ENCODE measurements around the gene SPPL3.
A peak's percentile ranks its signal among the peaks of the same experiment; 100 is the strongest.

SPPL3 gene

DNA sequence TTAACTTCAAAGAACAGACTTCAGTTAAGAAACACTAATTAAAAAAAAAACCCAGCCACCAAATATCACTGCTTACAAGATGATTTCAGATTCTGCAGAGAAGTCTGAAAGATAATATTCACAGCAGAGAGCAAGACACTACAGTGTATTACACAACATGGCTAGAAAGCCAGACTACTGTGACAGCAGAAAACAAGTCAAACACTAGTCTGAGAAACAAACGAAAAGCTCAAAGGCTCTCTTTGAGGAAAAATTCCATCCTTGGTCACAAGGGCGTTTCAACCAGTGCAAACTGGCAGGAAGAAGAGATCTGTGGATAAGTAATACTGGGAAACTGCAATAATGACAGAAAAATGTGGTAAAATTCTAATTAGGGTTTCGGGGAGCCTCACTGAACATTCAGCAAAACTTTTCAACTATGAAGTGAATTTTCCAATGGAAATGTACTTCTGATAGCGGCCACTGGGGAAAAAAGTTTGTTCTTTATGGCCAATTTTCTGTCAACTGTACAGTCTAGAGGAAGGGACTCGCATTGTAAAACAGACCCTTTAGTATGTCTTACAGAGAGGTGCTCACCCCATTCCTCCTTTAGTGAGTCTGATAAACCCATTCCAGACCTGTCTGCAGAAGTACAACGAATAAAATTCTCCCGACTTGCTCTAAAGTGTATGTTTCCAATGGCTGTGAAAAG, 128.2 kb downstream of the SPPL3 start:
- DNase-seq, result peak in 2 of 14 donors; percentile 5 to 12

DNA sequence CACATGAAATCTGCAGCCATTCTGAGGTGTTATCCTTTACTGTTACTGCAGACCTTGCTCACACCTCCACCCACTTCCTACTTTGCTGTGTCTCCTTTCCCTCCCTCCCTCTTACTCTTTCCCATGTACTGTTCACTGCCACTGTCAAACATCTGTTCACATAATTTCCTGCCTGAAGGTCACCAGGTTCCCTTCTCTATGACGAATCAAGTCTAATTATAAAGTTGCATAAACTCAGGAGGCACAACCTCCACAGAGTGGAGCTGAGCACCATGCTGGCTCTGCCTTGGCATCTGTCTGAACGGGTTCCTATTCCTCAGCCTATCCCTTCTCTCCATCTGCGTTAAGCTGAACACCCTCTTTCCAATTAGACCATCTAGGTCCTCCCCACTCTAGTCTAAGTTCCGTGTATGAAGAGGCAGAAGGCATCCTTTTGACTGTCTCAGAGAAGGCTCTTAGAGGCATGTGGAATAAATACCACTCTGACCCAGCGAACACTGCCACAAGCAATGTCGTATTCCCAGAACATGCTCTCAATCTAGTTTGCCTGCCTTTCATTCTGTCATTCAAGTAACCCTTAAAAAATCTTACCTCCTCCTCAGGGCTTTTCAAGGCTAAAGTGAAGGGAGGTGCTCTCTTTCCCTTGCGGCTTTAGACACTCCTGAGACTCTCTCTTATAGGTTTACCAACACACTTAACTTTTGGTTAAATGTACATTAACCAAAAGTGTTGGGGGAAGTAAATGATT, 129.8 kb downstream of the SPPL3 start:
- DNase-seq, result no peak

DNA sequence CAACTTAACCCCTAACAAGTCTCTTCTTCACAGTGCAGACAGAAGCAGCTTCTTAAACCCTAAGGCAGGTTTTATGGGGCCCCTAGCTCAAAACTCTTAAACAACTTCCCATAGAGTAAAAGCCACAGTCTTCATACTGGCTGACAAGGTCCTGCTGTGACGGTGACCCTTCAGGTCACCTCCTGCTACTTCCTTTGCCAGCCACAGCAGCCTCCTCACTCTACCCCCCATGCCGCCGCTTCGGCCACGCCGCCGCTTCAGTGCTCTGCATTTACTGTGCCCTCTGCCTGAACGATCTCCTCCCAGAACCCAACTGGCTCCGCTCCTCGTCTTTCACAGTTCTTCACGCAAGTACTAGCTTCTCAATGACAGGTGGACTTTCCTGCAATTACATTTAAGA, 133.1 kb downstream of the SPPL3 start:
- DNase-seq, result no peak

DNA sequence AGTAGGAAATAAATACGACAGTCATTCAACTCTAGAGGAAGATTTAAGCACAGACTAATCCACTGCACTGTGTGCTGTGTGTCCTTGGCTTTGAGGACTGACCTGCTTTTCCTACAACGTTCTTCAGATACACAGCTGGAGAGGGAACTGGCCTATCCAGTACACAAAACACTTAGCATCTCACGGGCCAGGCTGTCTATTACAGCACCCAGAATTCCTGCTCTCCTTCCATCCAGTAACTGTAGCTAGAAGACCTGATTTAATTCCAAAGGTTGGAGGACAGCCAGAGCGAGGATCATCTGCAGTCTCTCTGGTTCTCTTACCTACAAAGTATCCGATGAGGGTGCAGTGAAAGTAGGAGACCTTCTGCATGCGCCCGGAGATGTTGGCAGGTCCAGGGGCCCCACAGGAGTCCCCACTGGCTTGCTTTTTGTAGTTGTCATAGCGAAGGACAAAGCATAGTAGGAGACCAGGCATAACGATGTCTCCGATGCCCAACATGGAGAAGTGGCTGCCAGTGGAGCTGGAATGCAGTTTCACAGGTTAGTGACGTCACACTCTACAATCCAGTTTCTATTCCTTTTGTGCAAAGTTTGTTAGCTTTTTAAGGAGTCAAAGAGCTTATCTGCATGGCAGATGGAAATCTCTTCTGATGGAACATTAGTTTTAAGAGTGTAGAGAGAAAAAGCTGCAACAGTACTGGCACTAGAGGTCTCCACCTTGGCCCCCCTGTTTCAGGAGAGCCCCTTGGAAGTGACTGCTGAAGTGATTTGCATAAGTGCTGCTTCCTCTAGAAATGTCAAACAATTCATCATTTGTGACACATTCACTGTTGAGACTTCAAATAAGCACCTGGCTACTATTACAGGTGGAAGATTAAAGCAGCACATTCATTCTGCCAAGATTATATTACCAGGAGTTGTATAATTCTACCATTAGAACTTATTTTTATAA, 136.8 kb downstream of the SPPL3 start:
- DNase-seq, result no peak

DNA sequence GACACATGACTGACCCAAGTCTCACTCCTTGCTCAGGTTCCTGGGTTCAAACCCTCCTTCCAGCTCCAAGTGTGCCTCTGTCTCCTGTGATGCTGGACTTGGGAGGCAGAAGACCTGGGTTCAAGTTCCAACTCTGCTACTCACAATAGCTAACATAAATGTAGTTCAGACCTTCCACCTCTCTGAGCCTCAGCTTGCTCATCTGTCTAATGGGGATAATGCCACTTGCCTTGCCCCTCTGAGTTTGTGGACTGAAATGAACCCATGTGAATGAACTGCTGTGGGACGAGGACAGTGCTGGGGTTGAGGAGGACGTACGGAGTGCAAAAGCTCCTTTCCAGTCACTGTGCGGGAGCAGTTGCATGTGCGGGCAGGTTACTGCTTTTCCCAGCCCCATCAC, 137.6 kb downstream of the SPPL3 start:
- DNase-seq, result no peak

DNA sequence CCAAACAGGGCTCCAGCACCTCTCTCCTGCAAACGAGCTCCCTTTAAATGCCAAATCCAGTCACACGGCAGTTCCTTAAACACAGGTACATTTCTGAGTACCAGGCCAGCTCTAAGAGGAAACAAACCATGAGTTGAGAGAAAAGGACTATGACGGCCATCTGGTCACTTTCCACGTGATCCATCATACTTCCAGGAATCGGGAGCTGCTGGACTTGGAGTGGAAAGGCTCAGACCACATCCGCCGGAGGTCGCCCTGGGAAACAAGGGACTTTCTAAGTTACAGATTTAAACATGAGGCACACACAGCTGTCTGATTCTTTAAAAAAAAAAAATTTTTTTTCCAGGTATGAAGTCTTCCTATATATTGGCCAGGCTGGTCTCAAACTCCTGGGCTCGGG, 139.3 kb downstream of the SPPL3 start:
- peak in 1 of 14 donors; percentile 29 for DNase-seq

DNA sequence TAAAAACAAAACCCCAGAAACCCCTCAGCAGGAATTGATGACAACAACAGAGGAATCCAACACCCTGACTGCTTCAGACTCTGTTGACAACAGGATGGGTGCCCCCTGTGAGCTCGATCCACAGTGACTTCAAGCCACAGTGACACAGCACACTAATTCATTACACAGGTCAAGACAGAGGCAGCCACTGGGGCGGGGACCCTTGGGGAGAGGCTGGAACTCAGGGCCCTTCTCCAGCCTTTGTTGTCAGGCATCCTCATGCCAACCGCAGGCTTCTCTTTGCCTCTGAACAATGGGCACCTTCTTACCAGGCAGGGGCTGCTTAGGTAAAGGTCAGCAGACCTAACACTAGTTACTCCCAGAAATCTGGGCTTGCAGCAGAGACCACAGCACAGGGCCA, 140.9 kb downstream of the SPPL3 start:
- no peak for DNase-seq

DNA sequence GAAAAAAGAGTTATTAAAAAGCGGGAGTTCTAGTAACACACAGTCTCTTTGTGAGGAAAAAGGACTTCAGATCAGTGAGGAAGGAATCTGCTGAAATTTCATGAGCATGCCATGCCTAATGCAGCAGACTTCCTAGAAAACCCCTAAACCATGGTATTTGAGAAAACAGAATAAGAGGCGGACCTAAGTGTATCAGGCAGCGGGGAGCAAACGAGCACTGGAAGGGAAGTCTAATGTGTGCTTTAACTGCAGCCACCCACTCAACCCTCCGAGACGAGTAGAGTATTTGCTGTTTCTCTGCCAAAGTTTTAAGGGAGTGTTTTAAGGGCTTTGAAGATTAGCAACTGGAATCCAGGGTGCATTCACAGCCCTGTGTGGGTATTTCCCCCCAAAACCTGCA, 142.1 kb downstream of the SPPL3 start:
- no peak for DNase-seq

DNA sequence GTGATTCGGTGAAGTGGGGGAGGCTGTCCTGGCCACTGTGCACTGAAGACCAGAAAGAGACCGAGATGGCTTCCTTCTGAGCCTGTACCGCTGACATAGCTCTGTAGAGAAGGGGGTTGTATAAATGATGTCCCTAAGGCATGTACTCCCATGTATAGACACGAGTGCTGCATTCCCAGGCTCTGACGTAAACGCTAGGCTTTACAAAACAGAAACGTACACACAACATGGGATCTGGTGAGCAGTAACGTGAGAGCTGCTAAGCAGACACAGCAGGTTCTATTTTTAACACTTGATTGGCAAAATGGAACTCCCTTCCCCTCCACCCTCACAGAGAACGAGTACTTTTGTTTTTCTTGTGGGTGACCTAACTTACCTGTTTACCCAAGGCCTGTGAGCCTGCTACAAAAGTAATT, 142.6 kb downstream of the SPPL3 start:
- no peak for DNase-seq

DNA sequence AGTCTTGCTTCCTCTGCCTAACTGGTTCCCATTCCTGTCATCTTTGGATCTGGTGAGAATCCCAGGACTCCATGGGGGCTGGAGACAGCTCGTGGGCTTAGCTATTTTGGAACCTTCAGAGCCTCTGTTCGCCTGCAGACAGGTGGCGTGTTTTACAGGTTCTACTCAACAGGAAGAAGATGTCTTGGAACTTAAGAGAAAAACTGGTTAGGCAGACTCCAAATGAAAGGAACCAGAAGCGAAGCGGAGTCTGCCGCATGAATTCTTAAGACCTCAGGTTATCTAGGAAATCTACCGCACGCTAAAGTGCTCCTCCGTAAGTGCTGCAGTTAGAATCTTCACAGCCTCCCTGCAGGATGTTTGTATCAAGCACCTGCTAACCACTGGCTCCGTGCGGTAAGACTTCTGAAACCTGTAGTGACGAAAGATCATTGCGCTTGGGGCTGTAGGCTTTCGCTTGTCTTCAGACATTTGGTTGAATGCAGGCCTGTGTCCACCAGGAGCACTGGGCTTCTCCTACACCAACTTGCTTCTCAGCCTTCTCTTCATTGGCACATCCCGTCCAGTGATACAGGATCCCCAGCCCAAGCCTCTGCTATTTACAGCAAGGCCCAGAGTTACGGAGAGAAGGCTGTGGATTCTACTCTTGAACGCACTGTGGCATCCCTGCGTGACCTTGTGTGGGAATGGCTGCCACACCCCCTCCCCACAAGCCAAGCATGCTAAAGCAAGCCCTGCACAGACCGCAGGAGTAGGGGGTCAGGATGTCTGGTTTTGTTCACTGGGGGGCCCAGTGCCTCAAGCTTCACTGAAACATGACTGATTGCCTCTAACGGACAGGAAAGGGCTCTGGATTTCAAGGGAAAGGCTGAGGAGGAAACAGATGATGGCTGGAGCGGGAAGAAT, 143.6 kb downstream of the SPPL3 start:
- no peak for DNase-seq

DNA sequence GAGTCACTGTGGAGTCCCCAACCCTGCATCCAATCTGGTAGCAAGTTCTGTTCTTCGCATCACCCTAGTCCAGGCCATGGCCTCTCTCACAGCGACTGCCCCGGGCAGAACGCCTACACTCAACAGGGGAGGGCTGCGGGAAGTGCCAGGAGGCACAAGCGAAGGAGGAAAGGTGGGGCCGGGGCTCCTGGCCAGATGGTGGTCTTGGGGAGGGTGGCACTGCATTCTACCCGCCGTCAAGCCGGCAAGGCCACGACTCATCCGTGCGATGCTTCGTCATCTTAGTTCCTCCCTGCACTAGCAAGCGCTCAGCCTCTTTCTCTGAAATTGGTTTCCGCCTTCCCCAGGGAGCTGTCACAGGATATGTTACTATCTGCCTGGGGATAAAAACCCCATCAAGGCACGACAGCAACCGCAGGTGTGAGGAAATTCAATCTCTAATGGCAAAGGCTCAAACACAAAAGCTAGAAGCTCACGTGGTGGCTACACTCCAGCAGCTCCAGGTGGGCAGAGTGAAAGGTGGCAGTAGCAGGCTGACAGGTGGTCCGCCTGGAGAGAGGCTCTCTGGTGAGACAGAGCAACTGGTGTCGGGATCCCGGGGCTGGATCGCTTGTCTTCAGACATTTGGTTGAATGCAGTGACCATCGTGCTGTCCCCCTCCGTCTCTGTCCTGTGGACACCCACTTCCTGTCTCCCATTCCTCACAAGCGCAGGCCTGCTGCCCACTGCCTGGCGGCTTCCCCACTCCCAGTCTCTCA, 144.4 kb downstream of the SPPL3 start:
- DNase-seq, result peak in 1 of 14 donors; percentile 18

DNA sequence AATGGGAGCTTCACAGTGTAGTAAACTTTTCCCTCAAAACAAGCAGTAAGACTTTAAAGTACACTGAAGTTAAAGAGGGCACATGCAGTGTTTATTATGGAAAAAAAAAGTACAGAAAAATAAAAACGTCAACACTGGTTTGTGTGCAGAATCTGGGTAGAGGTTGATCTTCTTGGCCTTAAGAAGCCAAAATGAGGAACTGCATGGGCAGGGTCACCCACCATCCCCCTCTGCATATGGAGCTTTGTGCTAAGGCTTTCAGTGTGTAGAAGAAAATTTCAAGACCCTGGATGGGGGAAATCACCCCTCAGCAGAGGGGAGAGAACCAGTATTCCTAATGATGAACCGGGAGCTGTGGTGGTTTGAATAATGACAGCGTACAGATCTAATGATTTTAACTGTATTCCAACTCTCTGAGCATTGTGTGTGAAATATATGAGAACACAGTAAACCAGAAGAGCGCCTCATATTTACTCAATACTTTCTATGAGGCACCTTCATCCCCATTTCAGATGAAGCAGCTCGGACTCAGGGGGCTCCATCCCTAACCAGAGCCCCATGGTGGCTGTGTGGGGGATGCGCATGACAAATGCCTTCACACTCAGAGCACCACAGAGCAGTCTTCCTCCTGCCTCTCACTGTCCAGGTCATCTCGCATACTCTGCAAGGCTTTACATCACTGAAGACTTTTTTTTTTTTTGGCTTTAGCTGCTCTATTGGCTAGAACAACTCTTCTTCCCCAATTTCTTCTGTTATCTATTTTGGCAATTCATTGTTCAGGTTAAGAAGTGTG, 145.2 kb downstream of the SPPL3 start:
- DNase-seq, result peak in 1 of 14 donors; percentile 10

DNA sequence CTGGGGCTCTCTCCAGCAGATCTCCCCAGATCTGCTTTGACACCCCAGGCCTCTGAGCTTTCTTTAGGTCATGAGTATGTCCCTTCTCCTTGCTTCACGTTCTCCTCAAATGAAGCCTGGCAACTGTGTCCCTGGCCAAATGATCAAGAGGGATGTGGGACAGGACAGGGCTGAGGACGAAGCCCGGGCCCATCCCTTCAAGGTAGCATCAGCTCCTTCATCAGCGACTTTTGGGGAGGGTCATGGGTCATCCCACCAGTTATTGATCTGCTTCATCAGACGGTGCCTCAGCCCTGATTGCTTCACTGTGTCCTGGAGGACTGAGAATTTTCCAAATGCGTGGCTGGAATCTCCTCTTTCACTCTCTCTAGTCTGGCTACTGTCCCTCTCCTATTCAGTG, 146.2 kb downstream of the SPPL3 start:
- DNase-seq, result no peak

DNA sequence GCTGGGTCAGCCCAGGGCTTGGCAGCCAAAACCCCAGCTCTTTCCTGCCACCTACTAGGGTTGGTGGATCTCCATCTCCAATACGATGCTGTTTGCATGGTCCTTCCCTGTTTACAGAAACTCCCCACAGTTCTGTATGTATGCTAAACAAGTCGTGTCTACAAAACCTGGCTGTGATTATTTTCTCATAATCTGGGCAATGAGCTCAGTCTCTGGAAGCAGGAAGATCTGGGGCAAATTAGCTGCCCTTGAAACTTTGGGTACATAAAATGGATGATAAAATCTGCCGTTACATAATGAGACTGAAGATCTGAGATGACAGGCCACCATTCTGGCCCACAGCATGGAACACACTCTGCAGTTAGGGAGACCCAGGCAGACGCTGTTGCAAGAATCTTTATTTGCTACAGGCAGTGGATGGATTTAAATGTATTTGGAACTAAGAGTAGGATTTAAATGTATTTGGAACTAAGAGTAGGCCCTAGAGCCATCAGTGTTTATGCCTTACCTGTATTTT, 146.9 kb downstream of the SPPL3 start:
- no peak for DNase-seq

DNA sequence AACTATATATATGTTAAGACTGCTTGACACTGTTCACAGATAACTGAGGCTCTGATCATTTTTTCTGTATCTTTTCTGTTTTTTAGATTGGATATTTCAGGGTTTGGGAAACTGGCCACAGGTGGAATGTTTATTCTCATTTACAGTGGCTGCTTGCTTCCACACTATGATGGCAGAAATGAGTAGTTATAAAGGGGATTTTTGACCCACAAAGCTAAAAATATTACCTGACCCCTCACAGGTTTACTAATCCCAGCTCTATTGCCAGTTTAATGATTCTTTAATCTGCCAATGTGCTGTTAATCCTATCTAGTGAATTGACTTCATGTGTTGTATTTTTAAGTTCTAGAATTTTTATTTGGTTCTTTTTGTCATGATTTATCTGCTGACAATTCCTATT, 148.9 kb downstream of the SPPL3 start:
- no peak for DNase-seq

DNA sequence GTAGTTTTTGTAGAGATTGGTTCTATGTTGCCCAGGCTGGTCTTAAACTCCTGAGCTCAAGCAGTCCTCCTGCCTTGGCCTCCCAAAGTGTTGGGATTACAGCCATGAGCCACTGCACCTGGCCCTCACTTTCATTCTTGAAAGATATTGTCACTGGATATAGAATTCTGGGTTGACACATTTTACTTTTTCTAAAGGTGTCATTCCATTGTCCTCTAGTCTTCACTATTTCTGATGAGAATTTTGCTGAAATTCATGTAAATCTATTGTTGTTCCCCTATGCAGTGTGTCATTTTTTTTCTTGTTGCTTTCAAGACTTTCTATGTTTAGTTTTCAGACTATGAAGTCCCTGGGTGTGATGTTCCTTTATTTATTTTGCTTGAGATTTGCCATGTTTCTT, 149.4 kb downstream of the SPPL3 start:
- DNase-seq, result no peak

DNA sequence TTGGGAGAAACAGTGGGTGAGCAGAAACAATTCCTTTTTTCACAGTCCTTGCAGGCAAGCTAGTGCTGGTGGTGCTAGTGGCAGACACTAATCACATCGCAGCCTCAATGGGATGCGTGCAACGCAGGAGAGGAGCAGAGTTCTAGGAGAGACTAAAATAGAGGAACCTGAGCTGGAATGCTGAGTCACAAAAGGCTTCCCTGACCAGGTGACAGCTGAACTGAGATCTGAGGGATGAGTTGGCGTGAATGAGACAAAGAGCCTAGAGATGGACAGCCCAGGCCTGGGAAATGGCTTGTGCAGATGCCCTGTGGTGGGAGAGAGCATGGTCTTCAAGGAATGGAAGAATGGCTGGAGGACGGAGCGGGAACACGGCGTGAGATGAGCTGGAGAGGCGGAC, 152.8 kb downstream of the SPPL3 start:
- DNase-seq, result no peak

DNA sequence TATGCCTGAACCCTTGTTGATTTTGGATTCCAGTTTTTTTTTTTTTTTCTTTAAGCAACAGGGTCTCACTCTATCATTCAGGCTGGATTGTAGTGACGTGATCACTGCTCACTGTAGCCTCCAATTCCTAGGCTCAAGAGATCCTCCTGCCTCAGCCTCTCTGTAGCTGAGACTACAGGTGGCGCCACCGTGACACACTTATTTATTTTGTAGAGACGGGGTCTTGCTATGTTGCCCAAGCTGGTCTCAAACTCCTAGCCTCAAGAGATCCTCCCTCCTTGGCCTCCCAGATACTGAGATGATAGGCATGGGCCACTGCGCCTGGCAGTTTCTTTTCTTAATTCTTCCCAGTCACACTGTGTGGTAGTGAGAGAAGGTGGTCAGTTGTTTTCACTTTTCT, 153.4 kb downstream of the SPPL3 start:
- DNase-seq, result no peak

DNA sequence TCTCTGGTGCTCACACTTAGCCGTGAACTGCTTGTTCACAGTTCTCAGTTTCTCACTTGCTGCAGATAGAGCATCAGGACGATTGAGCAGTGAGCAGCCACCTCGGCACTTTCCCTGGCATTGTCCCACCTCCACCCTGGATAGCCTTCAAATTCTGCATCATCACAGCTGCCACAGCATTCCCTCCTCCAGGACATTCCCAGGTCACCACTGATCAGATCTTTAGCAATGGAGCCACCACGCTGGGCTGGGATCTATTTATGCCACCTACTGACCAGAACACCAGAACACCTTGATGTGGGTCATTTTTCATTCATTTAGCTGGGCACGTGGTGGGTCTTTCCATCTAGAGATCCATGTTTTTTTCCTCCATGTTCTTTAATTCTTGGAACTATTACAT, 154.9 kb downstream of the SPPL3 start:
- no peak for DNase-seq

DNA sequence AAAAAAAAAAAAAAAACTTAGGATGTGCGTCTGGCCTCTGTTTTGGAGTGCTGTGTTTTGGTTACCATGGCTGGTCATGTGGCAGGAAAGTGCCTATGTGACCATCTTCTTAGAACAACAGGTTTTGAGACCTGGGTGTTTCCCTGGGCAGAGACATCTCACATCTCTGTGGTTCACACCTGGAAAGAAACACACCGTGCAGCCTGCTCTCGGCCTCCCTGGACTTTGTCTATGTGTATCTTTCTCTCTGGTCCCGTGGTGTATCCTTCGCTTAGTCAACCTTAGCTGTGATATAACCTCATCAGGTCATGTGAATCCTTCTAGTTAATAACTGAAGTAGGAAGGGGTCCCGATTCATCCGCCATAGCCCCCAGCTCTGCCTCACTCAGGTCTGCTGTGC, 155.9 kb downstream of the SPPL3 start:
- DNase-seq, result no peak

All from C1 segment of cervical spinal cord (tissue), 14 donors.